Activated T-cell treated with anti-CD3 and anti-CD28 coated beads, Interleukin-2, amount 50 U/mL, for 72 hours (primary cell): ENCODE results near the gene INSYN2A. TPM values are rescaled to one million over a fixed set of nuclear protein-coding genes. Genes with fewer than 3 reads are reported as not detected.

Source experiments
- ATAC-seq, 2 donors: fragments of 150-1000 bp; cut with Tn5 transposase; replicated peaks in 1 of 2; 2 replicates each; pipeline ENCODE4 v1.10.0; 2021; ENCODE audit warnings: moderate library complexity in 2 of 2, mild to moderate bottlenecking in 1 of 2
- DNase-seq, 2 donors: peaks; one replicate each; pipeline ENCODE4 v3.0.0; 2021 to 2022; ENCODE audit warnings: mixed read lengths in 1 of 2
- H3K27ac Mint-ChIP-seq: one replicate; pipeline ENCODE4 v1.8.0; 2022; ENCODE audit warnings: mild to moderate bottlenecking, moderate library complexity, mixed read lengths
- H3K27me3 Mint-ChIP-seq: one replicate; pipeline ENCODE4 v1.8.0; 2022; ENCODE audit warnings: low read depth, mixed read lengths
- H3K36me3 Mint-ChIP-seq, 2 donors: one replicate each; pipeline ENCODE4 v1.8.0; 2022; ENCODE audit warnings: mixed read lengths in 2 of 2, mild to moderate bottlenecking in 1 of 2; ENCODE audit not compliant: insufficient read depth in 2 of 2
- H3K4me1 Mint-ChIP-seq: one replicate; pipeline ENCODE4 v1.8.0; 2022; ENCODE audit warnings: low read depth, mixed read lengths
- H3K4me3 Mint-ChIP-seq, 2 donors: one replicate each; pipeline ENCODE4 v1.8.0; 2022; ENCODE audit warnings: mild to moderate bottlenecking in 2 of 2, mixed read lengths in 2 of 2, moderate library complexity in 2 of 2
- H3K9me3 Mint-ChIP-seq, 2 donors: one replicate each; pipeline ENCODE4 v1.8.0; 2022; ENCODE audit warnings: mixed read lengths in 2 of 2
- total RNA-seq, 2 donors: library from RNA; stranded (reverse); gene quantifications; one replicate each; pipeline ENCODE4 v1.2.3, GENCODE V29; 2022

INSYN2A gene
- total RNA-seq, 2 donors from 2014 or later = not detected

GRCh38 chr10:127216274-127216673 lies 19.9 kb upstream of the INSYN2A start:
- ATAC-seq (no peak), DNase-seq (no peak)
- Mint-ChIP-seq H3K27me3 (no peaks in the 10 kb centered on the region), H3K27ac (no peak overlapping the region), H3K4me3 (no peak overlapping the region), H3K4me1 (no peaks in the 10 kb centered on the region), H3K36me3 (no peaks in the 10 kb centered on the region), H3K9me3 (no peaks in the 10 kb centered on the region)

- no peaks in the 10 kb centered on the region for H3K27me3 Mint-ChIP-seq
- ATAC-seq (no peak), DNase-seq (no peak)
- no peaks in the 10 kb centered on the region for H3K4me1 Mint-ChIP-seq
- no peaks in the 10 kb centered on the region for H3K36me3 Mint-ChIP-seq
- H3K4me3 Mint-ChIP-seq = no peak overlapping the region
- no peaks in the 10 kb centered on the region for H3K9me3 Mint-ChIP-seq
- H3K27ac Mint-ChIP-seq = no peak overlapping the region
These were observed 19.5 kb upstream of the INSYN2A start for GRCh38 chr10:127215866-127216265.

- Mint-ChIP-seq H3K27ac (no peak overlapping the region), H3K27me3 (no peaks in the 10 kb centered on the region), H3K36me3 (no peaks in the 10 kb centered on the region), H3K4me3 (no peak overlapping the region), H3K4me1 (no peaks in the 10 kb centered on the region), H3K9me3 (no peaks in the 10 kb centered on the region)
- DNase-seq = no peak
- ATAC-seq = no peak
These were observed 14.6 kb upstream of the INSYN2A start for GRCh38 chr10:127210936-127211466.

- ATAC-seq (no peak), DNase-seq (no peak)
- no peaks in the 10 kb centered on the region for H3K36me3 Mint-ChIP-seq
- H3K4me3 Mint-ChIP-seq = no peak overlapping the region
- no peaks in the 10 kb centered on the region for H3K4me1 Mint-ChIP-seq
- no peak overlapping the region for H3K27ac Mint-ChIP-seq
- no peaks in the 10 kb centered on the region for H3K9me3 Mint-ChIP-seq
- H3K27me3 Mint-ChIP-seq = no peaks in the 10 kb centered on the region
These were observed 10.7 kb upstream of the INSYN2A start for GRCh38 chr10:127207081-127207480.

GRCh38 chr10:127203067-127203466 lies 6.7 kb upstream of the INSYN2A start:
- Mint-ChIP-seq H3K27me3 (peaks cover 8% of the 10 kb centered on the region), H3K4me1 (no peaks in the 10 kb centered on the region), H3K9me3 (no peaks in the 10 kb centered on the region), H3K36me3 (no peaks in the 10 kb centered on the region), H3K4me3 (no peak overlapping the region), H3K27ac (no peak overlapping the region)
- DNase-seq = no peak
- no peak for ATAC-seq

GRCh38 chr10:127200646-127201045 lies 4.3 kb upstream of the INSYN2A start:
- H3K27me3 Mint-ChIP-seq = peaks cover 21% of the 10 kb centered on the region
- DNase-seq = no peak
- H3K36me3 Mint-ChIP-seq = no peaks in the 10 kb centered on the region
- no peak for ATAC-seq
- no peak overlapping the region for H3K27ac Mint-ChIP-seq
- no peaks in the 10 kb centered on the region for H3K9me3 Mint-ChIP-seq
- no peak overlapping the region for H3K4me3 Mint-ChIP-seq
- H3K4me1 Mint-ChIP-seq = no peaks in the 10 kb centered on the region

GRCh38 chr10:127198721-127199120 lies 2.3 kb upstream of the INSYN2A start:
- no peaks in the 10 kb centered on the region for H3K9me3 Mint-ChIP-seq
- DNase-seq (no peak), ATAC-seq (no peak)
- no peak overlapping the region for H3K4me3 Mint-ChIP-seq
- H3K4me1 Mint-ChIP-seq = no peaks in the 10 kb centered on the region
- H3K36me3 Mint-ChIP-seq = no peaks in the 10 kb centered on the region
- H3K27me3 Mint-ChIP-seq = peaks cover 34% of the 10 kb centered on the region
- H3K27ac Mint-ChIP-seq = no peak overlapping the region

GRCh38 chr10:127198307-127198706 lies 1.9 kb upstream of the INSYN2A start:
- H3K4me1 Mint-ChIP-seq = no peaks in the 10 kb centered on the region
- no peak for DNase-seq
- no peak overlapping the region for H3K4me3 Mint-ChIP-seq
- no peaks in the 10 kb centered on the region for H3K36me3 Mint-ChIP-seq
- no peak overlapping the region for H3K27ac Mint-ChIP-seq
- no peak for ATAC-seq
- H3K9me3 Mint-ChIP-seq = no peaks in the 10 kb centered on the region
- H3K27me3 Mint-ChIP-seq = peaks cover 39% of the 10 kb centered on the region

- ATAC-seq (no peak), DNase-seq (no peak)
- Mint-ChIP-seq H3K36me3 (no peaks in the 10 kb centered on the region), H3K27me3 (peaks cover 42% of the 10 kb centered on the region), H3K9me3 (no peaks in the 10 kb centered on the region), H3K4me1 (no peaks in the 10 kb centered on the region), H3K4me3 (peak overlapping the region in 1 of 2 donors; percentile 66), H3K27ac (no peak overlapping the region)
These were observed 702 bp upstream of the INSYN2A start for GRCh38 chr10:127197154-127197432.

GRCh38 chr10:127195571-127196281 lies 665 bp downstream of the INSYN2A start:
- Mint-ChIP-seq H3K27me3 (peaks cover 49% of the 10 kb centered on the region), H3K27ac (no peak overlapping the region), H3K36me3 (no peaks in the 10 kb centered on the region), H3K4me3 (no peak overlapping the region), H3K9me3 (no peaks in the 10 kb centered on the region), H3K4me1 (no peaks in the 10 kb centered on the region)
- DNase-seq (no peak), ATAC-seq (peak in 1 of 2 donors; percentile 18)

GRCh38 chr10:127195041-127195506 lies 1.3 kb downstream of the INSYN2A start:
- Mint-ChIP-seq H3K27ac (no peak overlapping the region), H3K27me3 (peaks cover 52% of the 10 kb centered on the region), H3K4me1 (no peaks in the 10 kb centered on the region), H3K9me3 (no peaks in the 10 kb centered on the region), H3K4me3 (no peak overlapping the region), H3K36me3 (no peaks in the 10 kb centered on the region)
- DNase-seq = peak in 1 of 2 donors; percentile 1
- ATAC-seq = no peak

GRCh38 chr10:127194599-127194998 lies 1.8 kb downstream of the INSYN2A start:
- no peak overlapping the region for H3K4me3 Mint-ChIP-seq
- H3K9me3 Mint-ChIP-seq = no peaks in the 10 kb centered on the region
- no peak overlapping the region for H3K27ac Mint-ChIP-seq
- DNase-seq = no peak
- H3K27me3 Mint-ChIP-seq = peaks cover 52% of the 10 kb centered on the region
- H3K36me3 Mint-ChIP-seq = no peaks in the 10 kb centered on the region
- ATAC-seq = no peak
- H3K4me1 Mint-ChIP-seq = no peaks in the 10 kb centered on the region

- no peak overlapping the region for H3K27ac Mint-ChIP-seq
- no peaks in the 10 kb centered on the region for H3K36me3 Mint-ChIP-seq
- no peak overlapping the region for H3K4me3 Mint-ChIP-seq
- peaks cover 52% of the 10 kb centered on the region for H3K27me3 Mint-ChIP-seq
- DNase-seq (no peak), ATAC-seq (no peak)
- no peaks in the 10 kb centered on the region for H3K4me1 Mint-ChIP-seq
- H3K9me3 Mint-ChIP-seq = no peaks in the 10 kb centered on the region
These were observed 2.3 kb downstream of the INSYN2A start for GRCh38 chr10:127194111-127194510.

GRCh38 chr10:127193125-127193524 lies 3.3 kb downstream of the INSYN2A start:
- DNase-seq = no peak
- Mint-ChIP-seq H3K4me1 (no peaks in the 10 kb centered on the region), H3K9me3 (no peaks in the 10 kb centered on the region), H3K36me3 (no peaks in the 10 kb centered on the region), H3K4me3 (no peak overlapping the region), H3K27ac (no peak overlapping the region), H3K27me3 (peaks cover 44% of the 10 kb centered on the region)
- ATAC-seq = no peak
